HUES64 (cell line): ENCODE measurements around the gene TMEM174.
A peak's percentile ranks its signal among the peaks of the same experiment; 100 is the strongest.

Experiments used
- H3K27ac ChIP-seq: 2 replicates; pipeline ENCODE4 v1.7.0; 2013; ENCODE audit warnings: low read depth, low read length, inconsistent platforms
- H3K27me3 ChIP-seq: 2 replicates; pipeline ENCODE4 v1.6.1; 2013; ENCODE audit warnings: mild to moderate bottlenecking, low read length; ENCODE audit not compliant: insufficient read depth
- H3K36me3 ChIP-seq: 2 replicates; pipeline ENCODE4 v1.6.1; 2013; ENCODE audit warnings: mild to moderate bottlenecking, low read length; ENCODE audit not compliant: insufficient read depth
- H3K4me1 ChIP-seq: 2 replicates; pipeline ENCODE4 v1.6.1; 2013; ENCODE audit warnings: mild to moderate bottlenecking, low read length, moderate library complexity; ENCODE audit not compliant: insufficient read depth
- H3K4me3 ChIP-seq: 2 replicates; pipeline ENCODE4 v1.5.1; 2013; ENCODE audit warnings: mild to moderate bottlenecking, low read length, moderate library complexity
- H3K9ac ChIP-seq: 2 replicates; pipeline ENCODE4 v1.6.1; 2013; ENCODE audit warnings: mild to moderate bottlenecking, low read depth, low read length
- H3K9me3 ChIP-seq: 2 replicates; pipeline ENCODE4 v1.6.1; 2013; ENCODE audit warnings: low read depth, low read length; ENCODE audit not compliant: insufficient read depth
- WGBS: fragments of 150-250, 120-280 bp; methylation state at CpG from one replicate; pipeline ENCODE4 v1.1.7; 2013; ENCODE audit warnings: missing lambda C conversion rate; 5-methylcytosine and 5-hydroxymethylcytosine counted together

Gene TMEM174

GRCh38 chr5:73179730-73180129 lies 6.7 kb downstream of the TMEM174 start:
- Histone ChIP-seq H3K27me3 (no peaks in the 10 kb centered on the region), H3K9ac (no peak overlapping the region)
- 98% methylated on average over 3 of the region's 3 CpGs for WGBS

GRCh38 chr5:73180566-73180965 lies 7.6 kb downstream of the TMEM174 start:
- no peaks in the 10 kb centered on the region for H3K27me3 ChIP-seq
- no peak overlapping the region for H3K27ac ChIP-seq
- no peak overlapping the region for H3K9ac ChIP-seq
- no peaks in the 10 kb centered on the region for H3K36me3 ChIP-seq
- H3K4me3 ChIP-seq = no peak overlapping the region
- no peaks in the 10 kb centered on the region for H3K4me1 ChIP-seq
- peaks cover 11% of the 10 kb centered on the region for H3K9me3 ChIP-seq

More at GRCh38 chr5:73179730-73180129, 6.7 kb downstream of the TMEM174 start:
- no peaks in the 10 kb centered on the region for H3K36me3 ChIP-seq
- no peaks in the 10 kb centered on the region for H3K4me1 ChIP-seq
- no peak overlapping the region for H3K4me3 ChIP-seq
- H3K27ac ChIP-seq = no peak overlapping the region
- peaks cover 5% of the 10 kb centered on the region; the same call in 1 of the 2 replicates for H3K9me3 ChIP-seq

GRCh38 chr5:73182307-73182706 lies 9.3 kb downstream of the TMEM174 start:
- no peak overlapping the region for H3K4me3 ChIP-seq
- no peaks in the 10 kb centered on the region for H3K36me3 ChIP-seq
- no peak overlapping the region for H3K9ac ChIP-seq

GRCh38 chr5:73183000-73183399 lies 10.0 kb downstream of the TMEM174 start:
- Histone ChIP-seq H3K4me3 (no peak overlapping the region), H3K27ac (no peak overlapping the region), H3K9me3 (peaks cover 13% of the 10 kb centered on the region), H3K9ac (no peak overlapping the region), H3K27me3 (no peaks in the 10 kb centered on the region), H3K36me3 (no peaks in the 10 kb centered on the region), H3K4me1 (no peaks in the 10 kb centered on the region)
- WGBS = 89% methylated on average over 5 of the region's 6 CpGs

More at GRCh38 chr5:73182307-73182706, 9.3 kb downstream of the TMEM174 start:
- H3K27ac ChIP-seq = no peak overlapping the region
- H3K27me3 ChIP-seq = no peaks in the 10 kb centered on the region
- H3K9me3 ChIP-seq = peaks cover 13% of the 10 kb centered on the region
- no peaks in the 10 kb centered on the region for H3K4me1 ChIP-seq

- no peaks in the 10 kb centered on the region for H3K36me3 ChIP-seq
- no peaks in the 10 kb centered on the region for H3K27me3 ChIP-seq
- H3K4me3 ChIP-seq = no peak overlapping the region
- H3K4me1 ChIP-seq = no peaks in the 10 kb centered on the region
- WGBS = 91% methylated on average over 9 of the region's 9 CpGs
- H3K9me3 ChIP-seq = peaks cover 13% of the 10 kb centered on the region
- H3K27ac ChIP-seq = no peak overlapping the region
- H3K9ac ChIP-seq = no peak overlapping the region
Measured at GRCh38 chr5:73183481-73183891, 10.5 kb downstream of the TMEM174 start.

- no peak overlapping the region for H3K27ac ChIP-seq
- no peaks in the 10 kb centered on the region for H3K27me3 ChIP-seq
- 95% methylated on average over 2 of the region's 2 CpGs for WGBS
- no peaks in the 10 kb centered on the region for H3K36me3 ChIP-seq
- H3K4me1 ChIP-seq = peaks cover 7% of the 10 kb centered on the region
- peaks cover 13% of the 10 kb centered on the region for H3K9me3 ChIP-seq
- no peak overlapping the region for H3K4me3 ChIP-seq
- no peak overlapping the region for H3K9ac ChIP-seq
Measured at GRCh38 chr5:73186976-73187375, 14.0 kb downstream of the TMEM174 start.

- Histone ChIP-seq H3K27me3 (no peaks in the 10 kb centered on the region), H3K36me3 (no peaks in the 10 kb centered on the region), H3K9me3 (peaks cover 13% of the 10 kb centered on the region), H3K4me1 (peaks cover 7% of the 10 kb centered on the region), H3K9ac (no peak overlapping the region), H3K4me3 (no peak overlapping the region), H3K27ac (no peak overlapping the region)
- WGBS = 83% methylated on average over 2 of the region's 2 CpGs
Measured at GRCh38 chr5:73188764-73189531, 16.0 kb downstream of the TMEM174 start.

GRCh38 chr5:73189871-73190376 lies 16.9 kb downstream of the TMEM174 start:
- peaks cover 8% of the 10 kb centered on the region for H3K9me3 ChIP-seq
- 0 out of 2 replicates have a peak overlapping the region, but pooled peaks have one; percentile 26 for H3K9ac ChIP-seq
- WGBS = 83% methylated on average over 6 of the region's 6 CpGs
- H3K4me1 ChIP-seq = peaks cover 7% of the 10 kb centered on the region
- H3K36me3 ChIP-seq = no peaks in the 10 kb centered on the region
- H3K4me3 ChIP-seq = no peak overlapping the region
- H3K27ac ChIP-seq = peak overlapping the region; percentile 48; the same call in 1 of the 2 replicates
- H3K27me3 ChIP-seq = no peaks in the 10 kb centered on the region

GRCh38 chr5:73192370-73192769 lies 19.4 kb downstream of the TMEM174 start:
- Histone ChIP-seq H3K27ac (no peak overlapping the region), H3K27me3 (no peaks in the 10 kb centered on the region; the same call in 1 of the 2 replicates), H3K9ac (no peak overlapping the region), H3K9me3 (no peaks in the 10 kb centered on the region), H3K36me3 (no peaks in the 10 kb centered on the region), H3K4me3 (no peak overlapping the region), H3K4me1 (peaks cover 7% of the 10 kb centered on the region)
- WGBS = 95% methylated on average over 3 of the region's 4 CpGs

GRCh38 chr5:73193592-73193991 lies 20.6 kb downstream of the TMEM174 start:
- H3K27me3 ChIP-seq = no peaks in the 10 kb centered on the region; the same call in 1 of the 2 replicates

GRCh38 chr5:73196201-73196600 lies 23.2 kb downstream of the TMEM174 start:
- no peak overlapping the region for H3K27ac ChIP-seq
- WGBS = 97% methylated on average over 1 of the region's 1 CpG
- no peaks in the 10 kb centered on the region for H3K36me3 ChIP-seq
- H3K4me3 ChIP-seq = no peak overlapping the region
- peaks cover 1% of the 10 kb centered on the region for H3K27me3 ChIP-seq
- no peak overlapping the region for H3K9ac ChIP-seq
- H3K9me3 ChIP-seq = no peaks in the 10 kb centered on the region
- no peaks in the 10 kb centered on the region for H3K4me1 ChIP-seq

More at GRCh38 chr5:73193592-73193991, 20.6 kb downstream of the TMEM174 start:
- Histone ChIP-seq H3K27ac (no peak overlapping the region), H3K36me3 (no peaks in the 10 kb centered on the region), H3K9ac (no peak overlapping the region), H3K9me3 (no peaks in the 10 kb centered on the region), H3K4me1 (peaks cover 7% of the 10 kb centered on the region), H3K4me3 (no peak overlapping the region)
- 94% methylated on average over 4 of the region's 4 CpGs for WGBS
